CD4-positive, CD25-positive, alpha-beta regulatory T cell (primary cell): ENCODE data around the gene PCDHGA4. TPM values are rescaled to one million over a fixed set of nuclear protein-coding genes. Genes with fewer than 3 reads are reported as not detected.
A peak's percentile ranks its signal among the peaks of the same experiment; 100 is the strongest.

Experiments used
- ATAC-seq, 2 donors: fragments of 150-1000 bp; cut with Tn5 transposase; one replicate each; pipeline ENCODE4 v1.10.0; 2021; ENCODE audit warnings: low read depth in 2 of 2, moderate number of reproducible peaks in 2 of 2, moderate library complexity in 1 of 2
- DNase-seq, 3 donors: peaks; one replicate each; pipeline versions ENCODE4 v3.0.0 to v3.0.0-alpha.2; 2012 to 2022; ENCODE audit warnings: mixed read lengths in 1 of 3
- H3K27ac ChIP-seq: one replicate; pipeline ENCODE4 v1.7.0; 2013; ENCODE audit warnings: mild to moderate bottlenecking, low read length; ENCODE audit not compliant: insufficient read depth, poor library complexity, severe bottlenecking
- H3K27me3 ChIP-seq: one replicate; pipeline ENCODE4 v1.7.0; 2013; ENCODE audit warnings: low read length; ENCODE audit not compliant: control insufficient read depth, insufficient read depth
- H3K36me3 ChIP-seq: one replicate; pipeline ENCODE4 v1.7.0; 2013; ENCODE audit warnings: mild to moderate bottlenecking, low read length, moderate library complexity; ENCODE audit not compliant: control insufficient read depth, insufficient read depth
- H3K4me1 ChIP-seq: 2 replicates; pipeline ENCODE4 v1.7.0; 2013; ENCODE audit warnings: mild to moderate bottlenecking, low read length; ENCODE audit not compliant: insufficient read depth, control insufficient read depth, poor library complexity, severe bottlenecking
- H3K4me3 ChIP-seq: one replicate; pipeline ENCODE4 v1.7.0; 2013; ENCODE audit warnings: low read depth, mild to moderate bottlenecking, low read length, moderate library complexity
- H3K9me3 ChIP-seq, 2 experiments: 1 replicate in 1 of 2; 2 replicates in 1 of 2; pipeline ENCODE4 v1.7.0; 2013; ENCODE audit warnings: low read length in 2 of 2, mild to moderate bottlenecking in 1 of 2, moderate library complexity in 1 of 2; ENCODE audit not compliant: control insufficient read depth in 2 of 2
- H3K27ac Mint-ChIP-seq, 3 donors: one replicate each; pipeline ENCODE4 v1.8.0; 2020 to 2022; ENCODE audit warnings: mild to moderate bottlenecking in 3 of 3, mixed read lengths in 3 of 3, moderate library complexity in 2 of 3
- H3K27me3 Mint-ChIP-seq: one replicate; pipeline ENCODE4 v1.8.0; 2022; ENCODE audit warnings: mild to moderate bottlenecking, mixed read lengths
- H3K36me3 Mint-ChIP-seq: one replicate; pipeline ENCODE4 v1.8.0; 2020; ENCODE audit warnings: mixed read lengths
- H3K4me1 Mint-ChIP-seq, 4 donors: one replicate each; pipeline ENCODE4 v1.8.0; 2020 to 2022; ENCODE audit warnings: mixed read lengths in 4 of 4, mild to moderate bottlenecking in 1 of 4
- H3K4me3 Mint-ChIP-seq, 4 donors: one replicate each; pipeline ENCODE4 v1.8.0; 2020 to 2022; ENCODE audit warnings: mild to moderate bottlenecking in 4 of 4, mixed read lengths in 4 of 4, moderate library complexity in 3 of 4
- H3K9me3 Mint-ChIP-seq, 7 donors: one replicate each; pipeline ENCODE4 v1.8.0; 2020 to 2022; ENCODE audit warnings: mixed read lengths in 7 of 7, mild to moderate bottlenecking in 3 of 7, moderate library complexity in 2 of 7
- polyA plus RNA-seq, 4 donors: library from polyadenylated mRNA; unstranded; fragments of 300-500 nt; fragmentation: Illumina TruSeq; gene quantifications; one replicate each; pipeline ENCODE4 v1.2.3, GENCODE V29; 2021
- total RNA-seq: library from RNA; stranded (reverse); gene quantifications from one replicate; pipeline ENCODE4 v1.2.3, GENCODE V29; 2022

Gene PCDHGA4
- total and polyA plus RNA-seq, 5 donors from 2014 or later, result not detected

DNA sequence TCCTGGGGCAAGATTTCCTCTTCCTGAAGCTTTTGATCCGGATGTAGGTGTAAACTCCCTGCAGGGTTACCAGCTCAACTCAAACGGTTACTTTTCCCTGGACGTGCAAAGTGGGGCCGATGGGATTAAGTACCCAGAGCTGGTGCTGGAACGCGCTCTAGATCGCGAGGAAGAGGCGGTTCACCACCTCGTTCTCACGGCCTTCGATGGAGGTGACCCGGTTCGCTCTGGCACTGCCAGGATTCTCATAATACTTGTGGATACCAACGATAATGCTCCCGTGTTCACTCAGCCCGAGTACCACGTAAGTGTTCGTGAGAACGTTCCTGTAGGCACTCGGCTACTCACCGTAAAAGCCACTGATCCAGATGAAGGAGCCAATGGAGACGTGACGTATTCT lies 820 bp downstream of the PCDHGA4 start:
- no peak for DNase-seq
- Histone ChIP-seq H3K36me3 (no peaks in the 10 kb centered on the region), H3K27ac (no peak overlapping the region), H3K9me3 (peaks cover 15 to 28% of the 10 kb centered on the region in 2 experiments), H3K27me3 (peaks cover 20% of the 10 kb centered on the region), H3K4me1 (no peaks in the 10 kb centered on the region), H3K4me3 (no peak overlapping the region)
- no peak overlapping the region for H3K27ac Mint-ChIP-seq
- H3K4me1 Mint-ChIP-seq, result peaks cover 0 to 10% (median 4%) of the 10 kb centered on the region in 4 donors
- no peak for ATAC-seq
- H3K9me3 Mint-ChIP-seq, result peaks cover 0 to 42% (median 14%) of the 10 kb centered on the region in 7 donors
- peaks cover 2% of the 10 kb centered on the region for H3K36me3 Mint-ChIP-seq
- peaks cover 50% of the 10 kb centered on the region for H3K27me3 Mint-ChIP-seq
- peak overlapping the region in 1 of 4 donors; percentile 13 for H3K4me3 Mint-ChIP-seq

DNA sequence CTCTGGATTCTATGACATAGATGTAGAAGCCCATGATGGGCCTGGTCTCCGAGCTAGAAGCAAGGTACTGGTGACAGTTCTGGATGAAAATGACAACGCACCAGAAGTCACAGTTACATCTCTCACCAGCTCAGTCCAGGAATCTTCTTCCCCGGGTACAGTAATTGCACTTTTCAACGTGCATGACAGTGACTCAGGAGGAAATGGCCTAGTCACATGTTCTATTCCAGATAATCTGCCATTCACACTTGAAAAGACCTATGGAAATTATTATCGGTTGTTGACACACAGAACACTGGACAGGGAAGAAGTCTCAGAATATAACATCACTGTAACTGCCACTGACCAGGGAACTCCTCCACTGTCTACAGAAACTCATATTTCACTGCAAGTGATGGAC lies 1.3 kb downstream of the PCDHGA4 start:
- Histone ChIP-seq H3K4me1 (no peaks in the 10 kb centered on the region), H3K9me3 (peaks cover 10 to 28% of the 10 kb centered on the region in 2 experiments), H3K27me3 (peaks cover 15% of the 10 kb centered on the region), H3K27ac (no peak overlapping the region), H3K4me3 (no peak overlapping the region), H3K36me3 (no peaks in the 10 kb centered on the region)
- no peak for DNase-seq
- Mint-ChIP-seq H3K27me3 (peaks cover 55% of the 10 kb centered on the region), H3K4me1 (peaks cover 0 to 10% (median 5%) of the 10 kb centered on the region in 4 donors), H3K36me3 (peaks cover 3% of the 10 kb centered on the region), H3K27ac (no peak overlapping the region), H3K4me3 (no peak overlapping the region), H3K9me3 (peaks cover 0 to 42% (median 14%) of the 10 kb centered on the region in 7 donors)
- ATAC-seq, result no peak

DNA sequence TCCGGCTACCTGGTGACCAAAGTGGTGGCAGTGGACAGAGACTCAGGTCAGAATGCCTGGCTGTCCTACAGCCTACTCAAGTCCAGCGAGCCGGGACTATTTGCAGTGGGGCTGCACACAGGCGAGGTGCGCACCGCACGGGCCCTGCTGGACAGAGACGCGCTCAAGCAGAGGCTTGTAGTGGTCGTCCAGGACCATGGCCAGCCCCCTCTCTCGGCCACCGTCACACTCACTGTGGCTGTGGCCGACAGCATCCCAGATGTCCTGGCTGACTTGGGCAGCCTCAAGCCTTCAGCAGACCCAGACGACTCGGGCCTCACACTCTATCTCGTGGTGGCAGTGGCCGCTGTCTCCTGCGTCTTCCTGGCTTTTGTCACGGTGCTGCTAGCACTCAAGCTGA lies 2.1 kb downstream of the PCDHGA4 start:
- Mint-ChIP-seq H3K36me3 (peaks cover 3% of the 10 kb centered on the region), H3K4me3 (no peak overlapping the region), H3K27me3 (peaks cover 58% of the 10 kb centered on the region), H3K4me1 (peaks cover 0 to 10% (median 5%) of the 10 kb centered on the region in 4 donors), H3K9me3 (peaks cover 0 to 46% (median 16%) of the 10 kb centered on the region in 7 donors), H3K27ac (no peak overlapping the region)
- Histone ChIP-seq H3K27ac (no peak overlapping the region), H3K36me3 (no peaks in the 10 kb centered on the region), H3K4me3 (no peak overlapping the region), H3K9me3 (peaks cover 10 to 25% of the 10 kb centered on the region in 2 experiments), H3K27me3 (peaks cover 12% of the 10 kb centered on the region), H3K4me1 (no peaks in the 10 kb centered on the region)
- no peak for DNase-seq
- no peak for ATAC-seq

DNA sequence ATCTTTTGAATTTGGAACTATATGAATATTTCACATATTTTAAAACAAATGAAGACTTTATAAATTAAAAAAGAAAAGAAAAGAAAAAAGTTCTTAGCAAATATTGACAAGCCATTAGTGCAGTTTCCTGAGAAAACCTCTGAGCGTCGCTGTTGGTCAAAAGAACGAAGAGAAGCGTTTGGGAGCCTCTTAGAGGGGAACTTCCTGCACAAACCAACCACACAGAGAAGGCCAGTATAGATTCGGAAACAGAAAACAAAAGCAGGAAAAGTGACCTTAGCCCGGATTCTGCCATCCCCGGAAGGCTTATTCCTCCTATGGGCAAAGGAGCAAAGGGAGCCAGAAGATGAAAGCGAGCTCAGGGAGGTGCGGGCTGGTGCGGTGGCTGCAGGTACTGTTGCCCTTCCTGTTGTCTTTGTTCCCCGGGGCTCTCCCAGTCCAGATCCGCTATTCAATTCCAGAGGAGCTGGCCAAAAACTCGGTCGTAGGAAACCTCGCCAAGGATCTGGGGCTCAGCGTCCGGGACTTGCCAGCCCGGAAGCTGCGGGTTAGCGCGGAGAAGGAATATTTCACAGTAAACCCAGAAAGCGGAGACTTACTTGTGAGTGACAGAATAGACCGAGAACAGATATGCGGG lies 5.1 kb downstream of the PCDHGA4 start, which contains the start of gene PCDHGB2:
TSS of gene PCDHGB2 (plus strand) at position 205 of the 637 bp plus-strand sequence. CDS start at position 347, 142 bp downstream.
- Histone ChIP-seq H3K4me3 (peak within 1 kb of the TSS; percentile 54), H3K4me1 (no peaks in the 10 kb centered on the region), H3K27ac (no peak within 1 kb of the TSS), H3K9me3 (peaks cover 22 to 41% of the 10 kb centered on the region in 2 experiments), H3K36me3 (no peaks in the 10 kb centered on the region), H3K27me3 (peaks cover 21% of the 10 kb centered on the region)
- DNase-seq, result peak in 1 of 3 donors; percentile 35
- Mint-ChIP-seq H3K27ac (peak within 1 kb of the TSS in 1 of 3 donors; percentile 32), H3K4me1 (peaks cover 0 to 10% (median 5%) of the 10 kb centered on the region in 4 donors), H3K36me3 (peaks cover 6% of the 10 kb centered on the region), H3K27me3 (peaks cover 64% of the 10 kb centered on the region), H3K9me3 (peaks cover 0 to 56% (median 16%) of the 10 kb centered on the region in 7 donors), H3K4me3 (peak within 1 kb of the TSS; percentile 65 to 89 (median 80))
- ATAC-seq, result no peak

DNA sequence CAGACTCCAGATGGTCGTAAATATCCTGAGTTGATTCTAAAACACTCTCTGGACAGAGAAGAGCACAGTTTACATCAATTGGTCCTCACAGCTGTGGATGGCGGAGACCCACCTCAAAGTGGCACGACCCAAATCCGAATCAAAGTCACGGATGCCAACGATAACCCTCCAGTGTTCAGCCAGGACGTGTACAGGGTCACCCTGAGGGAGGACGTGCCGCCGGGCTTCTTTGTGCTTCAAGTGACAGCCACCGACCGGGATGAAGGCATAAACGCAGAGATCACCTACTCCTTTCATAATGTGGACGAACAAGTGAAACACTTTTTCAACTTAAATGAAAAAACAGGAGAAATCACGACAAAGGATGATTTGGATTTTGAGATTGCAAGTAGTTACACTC lies 5.9 kb downstream of the PCDHGA4 start:
- Mint-ChIP-seq H3K27me3 (peaks cover 70% of the 10 kb centered on the region), H3K9me3 (peaks cover 0 to 64% (median 18%) of the 10 kb centered on the region in 7 donors), H3K36me3 (peaks cover 6% of the 10 kb centered on the region), H3K4me3 (no peak overlapping the region), H3K27ac (peak overlapping the region in 1 of 3 donors; percentile 32), H3K4me1 (peaks cover 0 to 10% (median 5%) of the 10 kb centered on the region in 4 donors)
- H3K4me3 ChIP-seq, result no peak overlapping the region
- no peaks in the 10 kb centered on the region for H3K4me1 ChIP-seq
- no peak overlapping the region for H3K27ac ChIP-seq
- H3K36me3 ChIP-seq, result no peaks in the 10 kb centered on the region
- H3K27me3 ChIP-seq, result peaks cover 26% of the 10 kb centered on the region
- DNase-seq (no peak), ATAC-seq (no peak)
- peaks cover 26 to 47% of the 10 kb centered on the region in 2 experiments for H3K9me3 ChIP-seq

DNA sequence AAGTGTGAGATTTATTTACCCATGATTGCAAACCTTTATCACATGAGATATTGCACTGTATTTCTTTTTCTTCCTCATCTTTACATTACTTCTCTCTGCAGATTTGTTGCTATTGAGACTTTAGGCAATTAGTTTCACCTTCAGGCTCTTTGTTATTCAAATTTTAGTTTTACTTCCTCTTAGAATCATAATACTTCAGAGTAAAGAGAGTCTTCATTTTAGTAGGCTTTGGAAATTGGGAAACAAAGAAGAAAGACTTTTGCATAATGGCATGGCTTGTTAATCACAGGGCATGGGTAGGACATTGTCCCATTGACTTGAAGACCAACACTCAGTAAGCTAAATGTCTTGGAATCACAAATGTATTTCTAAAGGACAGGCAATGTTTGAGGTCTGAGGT lies 7.9 kb downstream of the PCDHGA4 start:
- Histone ChIP-seq H3K27me3 (peaks cover 26% of the 10 kb centered on the region), H3K9me3 (peaks cover 28 to 50% of the 10 kb centered on the region in 2 experiments), H3K4me1 (no peaks in the 10 kb centered on the region), H3K4me3 (no peak overlapping the region), H3K27ac (no peak overlapping the region), H3K36me3 (no peaks in the 10 kb centered on the region)
- ATAC-seq (no peak), DNase-seq (no peak)
- peaks cover 0 to 5% (median 5%) of the 10 kb centered on the region in 4 donors for H3K4me1 Mint-ChIP-seq
- peaks cover 0 to 57% (median 15%) of the 10 kb centered on the region in 7 donors for H3K9me3 Mint-ChIP-seq
- peaks cover 6% of the 10 kb centered on the region for H3K36me3 Mint-ChIP-seq
- peak overlapping the region in 1 of 4 donors; percentile 2 for H3K4me3 Mint-ChIP-seq
- H3K27me3 Mint-ChIP-seq, result peaks cover 62% of the 10 kb centered on the region
- peak overlapping the region in 1 of 3 donors; percentile 56 for H3K27ac Mint-ChIP-seq

DNA sequence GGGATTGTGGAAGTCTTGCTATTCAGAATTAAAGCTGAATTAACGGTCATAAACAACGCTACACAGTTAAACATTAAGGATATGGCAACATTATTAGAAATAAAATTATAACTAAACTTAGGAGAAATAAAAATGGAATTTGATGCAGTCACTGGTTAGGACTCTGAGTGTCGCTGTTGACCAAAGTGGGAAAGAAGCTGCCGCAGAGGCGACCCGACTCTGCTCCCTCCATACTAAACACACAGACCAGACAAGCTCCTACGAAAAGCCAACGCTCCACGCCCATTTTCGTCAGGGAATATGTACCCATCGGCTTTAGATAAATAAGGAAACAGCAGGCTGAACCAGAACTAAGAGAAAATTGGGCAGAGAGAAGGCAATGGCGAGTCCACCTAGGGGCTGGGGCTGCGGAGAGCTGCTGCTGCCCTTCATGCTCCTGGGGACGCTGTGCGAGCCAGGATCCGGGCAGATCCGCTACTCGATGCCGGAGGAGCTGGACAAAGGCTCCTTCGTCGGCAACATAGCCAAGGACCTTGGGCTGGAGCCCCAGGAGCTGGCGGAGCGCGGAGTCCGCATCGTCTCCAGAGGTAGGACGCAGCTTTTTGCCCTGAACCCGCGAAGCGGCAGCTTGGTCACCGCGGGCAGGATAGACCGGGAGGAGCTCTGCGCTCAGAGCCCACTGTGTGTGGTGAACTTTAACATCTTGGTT lies 9.3 kb downstream of the PCDHGA4 start, which contains the start of gene PCDHGA5:
TSS of gene PCDHGA5 (plus strand) at position 211 of the 709 bp plus-strand sequence. CDS start at position 380, 169 bp downstream.
- peaks cover 0 to 51% (median 14%) of the 10 kb centered on the region in 7 donors for H3K9me3 Mint-ChIP-seq
- H3K27me3 ChIP-seq, result peaks cover 26% of the 10 kb centered on the region
- no peaks in the 10 kb centered on the region for H3K36me3 ChIP-seq
- ATAC-seq (no peak), DNase-seq (no peak)
- H3K36me3 Mint-ChIP-seq, result peaks cover 6% of the 10 kb centered on the region
- no peak within 1 kb of the TSS for H3K27ac Mint-ChIP-seq
- H3K4me1 ChIP-seq, result no peaks in the 10 kb centered on the region
- peaks cover 0 to 5% (median 2%) of the 10 kb centered on the region in 4 donors for H3K4me1 Mint-ChIP-seq
- H3K27me3 Mint-ChIP-seq, result peaks cover 60% of the 10 kb centered on the region
- no peak within 1 kb of the TSS for H3K27ac ChIP-seq
- no peak within 1 kb of the TSS for H3K4me3 ChIP-seq
- H3K4me3 Mint-ChIP-seq, result peak within 1 kb of the TSS in 1 of 4 donors; percentile 52
- peaks cover 34 to 50% of the 10 kb centered on the region in 2 experiments for H3K9me3 ChIP-seq
